ENCODE data around the gene UCK2.
A peak's percentile ranks its signal among the peaks of the same experiment; 100 is the strongest.

Gene UCK2

GRCh38 chr1:165912638-165913037, 85.2 kb downstream of the UCK2 start:
- no peak overlapping the region for H3K27ac ChIP-seq (replicated peaks)
- TF ChIP-seq REST (IDR thresholded peaks at IDR 0.05; ENCODE audit: insufficient replicate concordance, low read depth), result no peak
- no peak for TF ChIP-seq CTCF (IDR thresholded peaks at IDR 0.05; ENCODE audit: insufficient read depth, low read length)
- TF ChIP-seq POLR2AphosphoS5 (IDR thresholded peaks at IDR 0.05; ENCODE audit: low read depth), result no peak
- no peak for TF ChIP-seq SPI1 (IDR thresholded peaks at IDR 0.05; ENCODE audit: borderline replicate concordance, low read depth)
- no peak for TF ChIP-seq GABPA (IDR thresholded peaks at IDR 0.05; ENCODE audit: low read depth)
- DNase-seq (ENCODE audit: low read depth in 1 of 2, low spot score in 1 of 2), result no peak
- no peaks in the 10 kb centered on the region for H3K27me3 ChIP-seq (ENCODE audit: insufficient read depth, poor library complexity, severe bottlenecking)
- H3K4me3 ChIP-seq (replicated peaks; ENCODE audit: insufficient read depth, low read length), result no peak overlapping the region

GRCh38 chr1:165914136-165914798, 86.9 kb downstream of the UCK2 start:
- Histone ChIP-seq H3K4me3 (replicated peaks; ENCODE audit: insufficient read depth, low read length) (no peak overlapping the region), H3K27me3 (ENCODE audit: insufficient read depth, poor library complexity, severe bottlenecking) (no peaks in the 10 kb centered on the region), H3K27ac (replicated peaks) (no peak overlapping the region)
- DNase-seq (ENCODE audit: low read depth in 1 of 2, low spot score in 1 of 2), result peak; percentile 22 to 68
- peak; percentile 69 for TF ChIP-seq CTCF (IDR thresholded peaks at IDR 0.05; ENCODE audit: insufficient read depth, low read length)
- TF ChIP-seq GABPA (IDR thresholded peaks at IDR 0.05; ENCODE audit: low read depth), result no peak

GRCh38 chr1:165915480-165915879, 88.1 kb downstream of the UCK2 start:
- H3K27ac ChIP-seq (replicated peaks), result no peak overlapping the region
- H3K27me3 ChIP-seq (ENCODE audit: insufficient read depth, poor library complexity, severe bottlenecking), result no peaks in the 10 kb centered on the region
- no peak overlapping the region for H3K4me3 ChIP-seq (replicated peaks; ENCODE audit: insufficient read depth, low read length)
- DNase-seq (ENCODE audit: low read depth in 1 of 2, low spot score in 1 of 2), result no peak
- TF ChIP-seq GABPA (IDR thresholded peaks at IDR 0.05; ENCODE audit: low read depth) (no peak), SPI1 (IDR thresholded peaks at IDR 0.05; ENCODE audit: borderline replicate concordance, low read depth) (no peak), CTCF (IDR thresholded peaks at IDR 0.05; ENCODE audit: insufficient read depth, low read length) (no peak), POLR2AphosphoS5 (IDR thresholded peaks at IDR 0.05; ENCODE audit: low read depth) (no peak), REST (IDR thresholded peaks at IDR 0.05; ENCODE audit: insufficient replicate concordance, low read depth) (no peak)

GRCh38 chr1:165915932-165916348, 88.5 kb downstream of the UCK2 start:
- no peak for DNase-seq (ENCODE audit: low read depth in 1 of 2, low spot score in 1 of 2)
- TF ChIP-seq POLR2AphosphoS5 (IDR thresholded peaks at IDR 0.05; ENCODE audit: low read depth), result no peak
- TF ChIP-seq CTCF (IDR thresholded peaks at IDR 0.05; ENCODE audit: insufficient read depth, low read length), result no peak
- TF ChIP-seq GABPA (IDR thresholded peaks at IDR 0.05; ENCODE audit: low read depth), result no peak
- no peak for TF ChIP-seq REST (IDR thresholded peaks at IDR 0.05; ENCODE audit: insufficient replicate concordance, low read depth)
- no peak for TF ChIP-seq SPI1 (IDR thresholded peaks at IDR 0.05; ENCODE audit: borderline replicate concordance, low read depth)
- Histone ChIP-seq H3K27ac (replicated peaks) (no peak overlapping the region), H3K27me3 (ENCODE audit: insufficient read depth, poor library complexity, severe bottlenecking) (no peaks in the 10 kb centered on the region), H3K4me3 (replicated peaks; ENCODE audit: insufficient read depth, low read length) (no peak overlapping the region)
